ENCODE measurements around the gene ZBTB21.

Gene ZBTB21

GRCh38 chr21:42031816-42032215, 21.7 kb upstream of the ZBTB21 start:
- Mint-ChIP-seq H3K4me3 (no peak overlapping the region), H3K36me3 (no peaks in the 10 kb centered on the region), H3K9me3 (ENCODE audit: low read depth) (no peaks in the 10 kb centered on the region), H3K27ac (no peak overlapping the region), H3K27me3 (no peaks in the 10 kb centered on the region), H3K4me1 (ENCODE audit: low read depth) (no peaks in the 10 kb centered on the region)

GRCh38 chr21:42031241-42031640, 21.1 kb upstream of the ZBTB21 start:
- H3K36me3 Mint-ChIP-seq: no peaks in the 10 kb centered on the region
- H3K9me3 Mint-ChIP-seq (ENCODE audit: low read depth): no peaks in the 10 kb centered on the region

GRCh38 chr21:42030311-42030710, 20.2 kb upstream of the ZBTB21 start:
- Mint-ChIP-seq H3K27ac (no peak overlapping the region), H3K9me3 (ENCODE audit: low read depth) (no peaks in the 10 kb centered on the region), H3K4me3 (no peak overlapping the region)

More at GRCh38 chr21:42031241-42031640, 21.1 kb upstream of the ZBTB21 start:
- Mint-ChIP-seq H3K27me3 (no peaks in the 10 kb centered on the region), H3K4me1 (ENCODE audit: low read depth) (no peaks in the 10 kb centered on the region), H3K27ac (no peak overlapping the region), H3K4me3 (no peak overlapping the region)

GRCh38 chr21:42028766-42029425, 18.7 kb upstream of the ZBTB21 start:
- Mint-ChIP-seq H3K27me3 (no peaks in the 10 kb centered on the region), H3K27ac (no peak overlapping the region), H3K4me3 (no peak overlapping the region), H3K9me3 (ENCODE audit: low read depth) (no peaks in the 10 kb centered on the region), H3K4me1 (ENCODE audit: low read depth) (no peaks in the 10 kb centered on the region), H3K36me3 (no peaks in the 10 kb centered on the region)

More at GRCh38 chr21:42030311-42030710, 20.2 kb upstream of the ZBTB21 start:
- H3K36me3 Mint-ChIP-seq: no peaks in the 10 kb centered on the region
- H3K4me1 Mint-ChIP-seq (ENCODE audit: low read depth): no peaks in the 10 kb centered on the region
- H3K27me3 Mint-ChIP-seq: no peaks in the 10 kb centered on the region

DNA sequence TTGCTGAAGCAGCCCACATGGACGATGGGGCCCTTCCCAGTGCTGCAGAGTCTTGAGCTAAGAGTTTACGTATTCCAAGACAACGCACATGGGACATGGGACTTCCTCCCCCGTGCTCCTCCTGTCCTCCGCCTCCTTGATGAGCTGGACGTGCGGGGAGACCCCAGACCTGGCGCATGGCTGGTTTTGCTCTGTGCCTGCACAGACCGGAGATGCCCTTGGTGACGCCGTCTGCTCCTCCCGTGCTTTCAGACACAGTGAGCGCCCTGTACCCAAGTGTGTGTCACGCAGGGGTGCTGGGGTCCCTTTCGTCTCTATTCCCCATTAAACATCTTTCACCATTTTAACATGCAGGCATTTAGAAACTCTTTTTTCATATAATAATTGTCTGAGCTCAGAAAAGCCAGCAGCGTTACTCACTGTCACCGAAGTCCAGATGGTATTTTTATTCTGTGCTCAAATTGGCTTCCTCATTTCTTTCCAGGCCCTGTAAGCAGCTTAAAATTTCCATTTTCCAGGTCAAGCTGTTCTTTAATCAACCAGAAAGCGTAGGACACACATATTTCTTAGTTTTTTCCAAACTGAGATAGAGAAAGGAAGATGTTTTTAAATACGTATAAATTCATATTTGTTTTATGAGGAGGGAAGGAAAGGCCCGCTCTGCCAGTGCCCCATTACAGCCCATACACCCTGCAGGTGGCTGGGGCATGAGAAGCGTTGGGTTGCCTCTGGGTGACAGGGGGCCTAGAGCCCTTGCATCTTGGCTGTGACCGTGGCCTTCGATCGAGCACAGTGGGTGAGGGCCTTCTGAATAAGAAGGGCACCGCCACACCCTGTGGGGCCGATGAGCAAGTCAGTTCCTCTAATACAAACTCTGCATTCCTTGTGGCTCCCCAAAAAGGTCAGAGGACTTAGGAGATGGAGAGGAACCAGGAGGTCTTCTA, 17.9 kb upstream of the ZBTB21 start:
- no peaks in the 10 kb centered on the region for H3K4me1 Mint-ChIP-seq (ENCODE audit: low read depth)
- H3K27me3 Mint-ChIP-seq: no peaks in the 10 kb centered on the region
- H3K4me3 Mint-ChIP-seq: no peak overlapping the region
- no peak overlapping the region for H3K27ac Mint-ChIP-seq
- H3K9me3 Mint-ChIP-seq (ENCODE audit: low read depth): no peaks in the 10 kb centered on the region
- H3K36me3 Mint-ChIP-seq: no peaks in the 10 kb centered on the region

- Mint-ChIP-seq H3K9me3 (ENCODE audit: low read depth) (no peaks in the 10 kb centered on the region), H3K27ac (no peak overlapping the region), H3K4me3 (no peak overlapping the region), H3K27me3 (no peaks in the 10 kb centered on the region), H3K36me3 (no peaks in the 10 kb centered on the region), H3K4me1 (ENCODE audit: low read depth) (no peaks in the 10 kb centered on the region)
Observed at GRCh38 chr21:42027085-42027821, 17.1 kb upstream of the ZBTB21 start.

- no peaks in the 10 kb centered on the region for H3K27me3 Mint-ChIP-seq
- H3K4me3 Mint-ChIP-seq: no peak overlapping the region
- no peaks in the 10 kb centered on the region for H3K9me3 Mint-ChIP-seq (ENCODE audit: low read depth)
- no peaks in the 10 kb centered on the region for H3K4me1 Mint-ChIP-seq (ENCODE audit: low read depth)
- H3K36me3 Mint-ChIP-seq: no peaks in the 10 kb centered on the region
- H3K27ac Mint-ChIP-seq: no peak overlapping the region
Observed at GRCh38 chr21:42026082-42026435, 15.9 kb upstream of the ZBTB21 start.

- Mint-ChIP-seq H3K9me3 (ENCODE audit: low read depth) (no peaks in the 10 kb centered on the region), H3K36me3 (no peaks in the 10 kb centered on the region), H3K27ac (no peak overlapping the region), H3K4me3 (no peak overlapping the region), H3K27me3 (no peaks in the 10 kb centered on the region), H3K4me1 (ENCODE audit: low read depth) (no peaks in the 10 kb centered on the region)
Observed at GRCh38 chr21:42025376-42026081, 15.4 kb upstream of the ZBTB21 start.

DNA sequence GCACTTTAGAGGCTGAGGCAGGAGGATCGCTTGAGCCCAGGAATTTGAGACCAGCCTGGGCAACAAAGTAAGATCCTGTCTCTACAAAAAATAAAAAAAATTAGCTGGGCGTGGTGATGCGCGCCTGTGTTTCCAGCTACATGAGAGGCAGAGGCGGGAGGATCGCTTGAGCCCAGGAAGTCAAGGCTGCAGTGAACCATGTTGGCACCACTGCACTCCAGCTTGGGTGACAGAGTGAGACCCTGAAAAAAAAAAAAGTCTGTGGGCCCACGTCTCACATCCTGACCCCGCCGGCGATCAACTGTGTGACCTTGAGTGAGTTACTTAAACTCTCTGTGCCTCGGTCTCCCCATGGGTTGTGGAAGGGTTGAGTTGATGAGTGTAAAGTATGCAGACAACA, 12.7 kb upstream of the ZBTB21 start:
- H3K27ac Mint-ChIP-seq: no peak overlapping the region
- H3K36me3 Mint-ChIP-seq: no peaks in the 10 kb centered on the region
- no peaks in the 10 kb centered on the region for H3K27me3 Mint-ChIP-seq
- no peaks in the 10 kb centered on the region for H3K4me1 Mint-ChIP-seq (ENCODE audit: low read depth)
- H3K4me3 Mint-ChIP-seq: no peak overlapping the region
- H3K9me3 Mint-ChIP-seq (ENCODE audit: low read depth): no peaks in the 10 kb centered on the region

- Mint-ChIP-seq H3K27ac (no peak overlapping the region), H3K4me3 (no peak overlapping the region), H3K4me1 (ENCODE audit: low read depth) (no peaks in the 10 kb centered on the region), H3K9me3 (ENCODE audit: low read depth) (no peaks in the 10 kb centered on the region), H3K27me3 (no peaks in the 10 kb centered on the region), H3K36me3 (no peaks in the 10 kb centered on the region)
Observed at GRCh38 chr21:42022091-42022430, 11.9 kb upstream of the ZBTB21 start.

DNA sequence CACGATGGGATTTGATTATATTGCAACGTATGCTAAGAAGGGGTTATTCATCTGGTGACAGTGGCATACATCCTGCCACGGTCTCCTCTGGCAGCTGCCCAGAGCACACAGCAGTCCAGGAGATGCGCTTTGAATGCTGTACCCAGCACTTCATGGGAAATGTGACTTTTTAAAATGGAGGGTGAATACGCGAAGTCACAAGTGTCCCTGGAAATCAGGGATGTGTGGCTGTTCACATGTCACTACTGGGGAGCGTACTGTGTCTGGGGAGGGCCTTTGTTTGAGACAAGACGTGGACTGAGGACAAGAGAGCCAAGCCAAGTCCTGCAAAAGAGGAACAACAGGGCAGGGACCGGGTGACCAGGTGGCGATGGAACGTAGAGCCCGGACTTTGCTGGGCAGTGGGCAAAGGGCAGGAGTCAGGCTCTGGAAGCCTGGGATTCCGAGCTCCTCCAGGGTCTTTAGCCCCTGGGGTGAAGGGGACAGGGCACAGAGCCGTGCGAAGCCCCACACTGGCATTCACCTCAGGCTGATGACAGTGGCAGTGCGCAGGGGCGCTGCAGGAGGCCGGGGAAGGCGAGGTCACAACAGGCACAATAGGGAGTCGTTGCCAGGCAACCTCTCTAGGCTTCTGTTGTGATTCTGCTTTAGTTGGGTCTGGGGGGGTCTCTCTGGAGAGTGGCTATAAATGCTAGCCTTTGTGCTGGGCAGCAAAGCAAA, 11.4 kb upstream of the ZBTB21 start:
- Mint-ChIP-seq H3K4me3 (no peak overlapping the region), H3K4me1 (ENCODE audit: low read depth) (no peaks in the 10 kb centered on the region), H3K36me3 (no peaks in the 10 kb centered on the region), H3K27me3 (no peaks in the 10 kb centered on the region), H3K27ac (no peak overlapping the region), H3K9me3 (ENCODE audit: low read depth) (no peaks in the 10 kb centered on the region)

GRCh38 chr21:42019706-42020105, 9.5 kb upstream of the ZBTB21 start:
- no peak overlapping the region for H3K4me3 Mint-ChIP-seq
- H3K27me3 Mint-ChIP-seq: no peaks in the 10 kb centered on the region
- no peaks in the 10 kb centered on the region for H3K4me1 Mint-ChIP-seq (ENCODE audit: low read depth)
- H3K36me3 Mint-ChIP-seq: no peaks in the 10 kb centered on the region
- no peaks in the 10 kb centered on the region for H3K9me3 Mint-ChIP-seq (ENCODE audit: low read depth)
- H3K27ac Mint-ChIP-seq: no peak overlapping the region

- no peak overlapping the region for H3K4me3 Mint-ChIP-seq
- H3K9me3 Mint-ChIP-seq (ENCODE audit: low read depth): no peaks in the 10 kb centered on the region
- H3K4me1 Mint-ChIP-seq (ENCODE audit: low read depth): no peaks in the 10 kb centered on the region
- H3K36me3 Mint-ChIP-seq: no peaks in the 10 kb centered on the region
- H3K27me3 Mint-ChIP-seq: no peaks in the 10 kb centered on the region
- no peak overlapping the region for H3K27ac Mint-ChIP-seq
Observed at GRCh38 chr21:42019101-42019605, 9.0 kb upstream of the ZBTB21 start.

DNA sequence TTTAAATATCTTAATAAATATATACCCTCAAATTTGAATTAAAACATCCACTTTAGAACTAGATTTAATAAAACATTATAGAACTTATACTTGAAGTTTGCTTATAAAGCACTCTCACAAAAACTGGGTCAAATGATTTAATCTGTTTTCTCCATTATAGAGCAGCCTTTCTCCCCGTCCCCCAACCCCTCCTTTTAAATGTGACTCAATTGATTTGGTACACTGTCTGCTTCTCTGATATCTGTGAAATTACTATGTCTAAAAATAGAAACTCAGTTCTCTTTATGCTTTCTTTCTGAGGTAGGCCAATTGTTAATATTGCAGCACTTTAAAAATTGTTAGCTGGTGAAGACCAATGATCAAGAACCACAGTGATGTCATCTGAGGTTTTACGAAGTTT, 6.9 kb upstream of the ZBTB21 start:
- no peaks in the 10 kb centered on the region for H3K27me3 Mint-ChIP-seq
- H3K4me3 Mint-ChIP-seq: no peak overlapping the region
- no peaks in the 10 kb centered on the region for H3K36me3 Mint-ChIP-seq
- H3K4me1 Mint-ChIP-seq (ENCODE audit: low read depth): no peaks in the 10 kb centered on the region
- H3K9me3 Mint-ChIP-seq (ENCODE audit: low read depth): no peaks in the 10 kb centered on the region
- no peak overlapping the region for H3K27ac Mint-ChIP-seq
